GF-D8 (cell line): ENCODE measurements around the gene TPSB2.
"Not testable (repeated sequence)": the region's sequence is repeated elsewhere in the genome, so short reads cannot be mapped to it uniquely, and the experiment has no call there.

Source experiments
- DNase-seq: peaks from one replicate; lab custom pipeline; 2025; lab: John Stamatoyannopoulos, UW

The TPSB2 gene

GRCh38 chr16:1240436-1240835, 10.5 kb upstream of the TPSB2 start, which contains the start of gene TPSAB1:
TSS of gene TPSAB1 (plus strand) at chr16:1240705. CDS start at chr16:1240939, 234 bp downstream.
- DNase-seq: not testable (repeated sequence)

- not testable (repeated sequence) for DNase-seq
Observed at GRCh38 chr16:1239575-1239974, 9.6 kb upstream of the TPSB2 start.

- DNase-seq: not testable (repeated sequence)
Observed at GRCh38 chr16:1238909-1239308, 8.9 kb upstream of the TPSB2 start.

- DNase-seq: no peak
Observed at GRCh38 chr16:1237990-1238389, 8.0 kb upstream of the TPSB2 start.

- DNase-seq: not testable (repeated sequence)
Observed at GRCh38 chr16:1236659-1237058, 6.7 kb upstream of the TPSB2 start.

GRCh38 chr16:1232049-1232748, 2.2 kb upstream of the TPSB2 start:
- not testable (repeated sequence) for DNase-seq

GRCh38 chr16:1231301-1231700, 1.3 kb upstream of the TPSB2 start:
- DNase-seq: not testable (repeated sequence)

GRCh38 chr16:1230471-1231212, 658 bp upstream of the TPSB2 start:
- not testable (repeated sequence) for DNase-seq

GRCh38 chr16:1229476-1229875, 508 bp downstream of the TPSB2 start:
- DNase-seq: not testable (repeated sequence)

- DNase-seq: not testable (repeated sequence)
Observed at GRCh38 chr16:1228227-1228626, 1.8 kb downstream of the TPSB2 start.

- DNase-seq: not testable (repeated sequence)
Observed at GRCh38 chr16:1226692-1227091, 3.3 kb downstream of the TPSB2 start.

GRCh38 chr16:1225728-1226311, 4.2 kb downstream of the TPSB2 start:
- DNase-seq: not testable (repeated sequence)

GRCh38 chr16:1225051-1225451, 4.9 kb downstream of the TPSB2 start, which contains the start of gene TPSG1:
TSS of gene TPSG1 (minus strand) at chr16:1225268. CDS start at chr16:1225252, 16 bp downstream.
- no peak for DNase-seq

GRCh38 chr16:1224558-1224957, 5.4 kb downstream of the TPSB2 start:
- DNase-seq: no peak

- DNase-seq: no peak
Observed at GRCh38 chr16:1223355-1224214, 6.4 kb downstream of the TPSB2 start.

GRCh38 chr16:1222553-1223354, 7.2 kb downstream of the TPSB2 start:
- DNase-seq: no peak

GRCh38 chr16:1221628-1222552, 8.1 kb downstream of the TPSB2 start:
- DNase-seq: no peak

GRCh38 chr16:1220841-1221627, 8.9 kb downstream of the TPSB2 start:
- no peak for DNase-seq
